GM19035 (cell line): ENCODE data around the gene RBKS.

ENCODE experiments used
- ATAC-seq: cut with Tn5 transposase; IDR thresholded peaks from one replicate; pipeline ENCODE4 v1.9.1; 2021; ENCODE audit not compliant: unreplicated experiment

RBKS gene

GRCh38 chr2:27838502-27838901, 51.7 kb downstream of the RBKS start:
- no peak for ATAC-seq

DNA sequence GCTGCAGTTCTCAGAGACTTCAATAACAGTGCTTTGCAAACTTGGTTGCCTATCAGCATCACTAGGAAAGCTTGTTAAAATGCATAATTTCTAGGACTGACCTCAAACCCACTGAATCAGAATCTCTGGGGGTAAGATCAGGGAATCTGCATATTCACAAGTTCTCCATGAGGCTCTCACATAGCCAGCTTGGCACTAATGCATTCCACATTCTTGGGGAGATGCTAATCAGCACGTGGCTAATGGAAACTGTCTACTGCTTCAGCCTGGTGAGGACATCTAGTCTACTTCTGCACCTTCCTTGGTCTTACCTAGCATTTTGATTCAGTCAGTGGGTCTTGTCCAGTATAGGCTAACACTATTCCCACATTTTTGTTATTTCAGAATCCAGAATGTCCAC, 56.3 kb downstream of the RBKS start:
- ATAC-seq, result no peak

DNA sequence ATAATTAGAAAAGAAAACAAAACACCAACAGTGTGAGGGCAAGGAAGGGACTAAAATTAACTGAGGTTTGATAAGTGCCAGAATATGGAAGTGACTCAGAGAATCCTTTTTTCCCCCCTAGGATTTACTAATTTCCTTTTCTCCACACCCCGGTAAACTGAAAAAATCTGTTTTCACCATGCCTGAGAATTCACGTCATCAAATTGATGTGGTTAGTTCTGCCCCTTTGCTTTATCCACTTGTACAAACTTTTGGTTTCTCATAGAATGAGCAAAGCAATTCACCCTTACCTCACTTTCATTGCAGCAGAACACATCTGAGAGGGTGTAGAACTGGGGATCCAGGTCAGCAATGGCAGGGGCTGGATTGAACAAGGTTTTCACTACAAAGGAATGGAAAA, 57.8 kb downstream of the RBKS start:
- ATAC-seq, result no peak

- no peak for ATAC-seq
Observed at GRCh38 chr2:27831279-27832050, 58.7 kb downstream of the RBKS start.

GRCh38 chr2:27830656-27831055, 59.5 kb downstream of the RBKS start:
- ATAC-seq, result no peak

GRCh38 chr2:27829791-27830190, 60.4 kb downstream of the RBKS start:
- no peak for ATAC-seq

GRCh38 chr2:27828305-27828704, 61.9 kb downstream of the RBKS start:
- no peak for ATAC-seq

GRCh38 chr2:27824401-27824800, 65.8 kb downstream of the RBKS start:
- ATAC-seq, result no peak

DNA sequence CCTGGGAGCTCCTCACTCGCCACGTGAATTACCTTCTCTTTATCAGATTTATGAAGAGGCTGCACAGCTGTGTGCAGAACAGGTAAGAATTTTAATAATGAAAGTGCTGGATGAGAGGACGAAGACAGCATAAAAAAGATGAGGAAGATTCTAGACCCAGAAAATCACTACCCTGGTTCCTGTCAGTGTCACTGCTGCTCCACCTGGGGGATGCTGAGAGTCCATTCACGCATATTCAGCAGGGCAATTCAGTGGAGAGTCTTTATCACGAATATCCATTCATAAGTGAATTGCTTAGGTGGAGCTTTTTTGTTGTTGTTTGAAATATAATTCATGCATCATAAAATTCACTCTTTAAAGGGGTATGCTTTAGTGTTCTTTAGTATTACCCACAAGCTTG, 66.6 kb downstream of the RBKS start:
- ATAC-seq, result no peak

GRCh38 chr2:27823135-27823534, 67.1 kb downstream of the RBKS start:
- ATAC-seq, result no peak

DNA sequence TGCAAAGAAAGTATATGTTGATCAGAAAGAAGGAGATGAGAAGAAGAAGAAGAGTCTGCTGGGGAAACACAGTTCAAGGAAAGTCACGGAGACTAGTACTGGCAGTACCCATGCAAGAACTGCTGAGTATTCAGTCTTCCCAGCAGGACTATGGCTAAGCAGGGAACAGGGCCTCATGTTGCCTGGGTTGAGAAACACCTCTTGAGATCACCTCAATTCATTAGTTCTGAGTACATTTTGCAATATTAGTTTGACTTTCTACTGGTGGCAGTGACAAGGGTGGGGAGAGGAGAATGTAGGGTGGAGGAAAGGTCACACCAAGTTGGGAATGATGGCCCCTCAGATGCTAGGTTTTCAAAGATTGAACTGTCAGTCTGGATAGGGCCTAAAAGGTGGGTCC, 68.1 kb downstream of the RBKS start:
- ATAC-seq, result no peak

GRCh38 chr2:27815860-27816438, 74.2 kb downstream of the RBKS start:
- no peak for ATAC-seq

DNA sequence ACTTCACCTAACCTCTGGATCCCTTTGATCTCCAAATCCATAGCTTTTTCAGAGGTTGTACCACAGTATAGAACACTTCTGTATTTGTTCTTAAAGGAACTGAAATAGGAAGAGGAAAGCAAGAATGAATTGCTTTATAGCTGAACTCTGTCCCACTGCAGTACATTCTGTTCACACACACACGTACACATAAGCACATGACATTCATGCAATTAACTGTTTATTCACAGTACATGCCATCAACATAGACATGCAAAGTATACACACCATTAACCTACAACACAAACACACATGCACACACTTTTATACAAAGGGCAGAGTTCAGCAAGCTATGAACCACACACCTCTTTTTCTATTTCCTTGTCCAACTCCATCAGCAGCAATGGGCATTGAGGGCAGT, 75.4 kb downstream of the RBKS start:
- ATAC-seq, result no peak

DNA sequence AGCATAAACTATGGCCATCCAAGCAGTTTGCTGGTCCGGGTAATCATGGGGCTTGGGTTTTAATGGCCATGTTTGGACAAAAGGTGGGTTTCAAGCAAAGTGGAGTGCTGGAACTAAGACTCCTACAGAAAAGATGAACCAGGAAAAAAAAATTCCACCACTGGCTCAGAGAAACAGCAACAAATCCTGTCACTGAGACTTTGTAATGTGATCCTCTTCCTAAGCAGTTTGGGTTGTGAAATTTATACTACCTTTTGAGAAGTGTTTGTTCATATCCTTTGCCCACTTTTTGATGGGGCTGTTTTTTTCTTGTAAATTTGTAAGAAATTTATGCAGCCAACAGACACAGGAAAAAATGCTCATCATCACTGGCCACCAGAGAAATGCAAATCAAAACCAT, 78.4 kb downstream of the RBKS start:
- ATAC-seq, result no peak

DNA sequence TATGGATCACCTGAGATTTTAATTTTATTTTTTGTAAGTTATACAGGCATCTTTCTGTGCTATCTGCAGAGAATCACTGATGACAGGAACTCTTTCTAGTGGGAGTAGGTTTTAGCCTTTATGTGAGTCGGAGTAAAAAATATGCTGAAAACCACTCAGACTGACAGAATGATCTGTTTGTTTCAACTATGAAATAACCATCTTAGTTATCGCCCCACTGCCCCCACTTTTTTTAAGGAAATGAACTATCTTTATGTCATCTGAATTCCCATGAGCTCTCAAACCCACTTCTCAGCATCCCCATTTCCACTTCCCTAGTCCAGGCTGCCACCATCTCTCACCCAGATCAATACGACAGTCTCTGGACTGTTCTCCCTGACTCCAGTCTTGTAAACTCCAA, 79.7 kb downstream of the RBKS start:
- ATAC-seq, result no peak

DNA sequence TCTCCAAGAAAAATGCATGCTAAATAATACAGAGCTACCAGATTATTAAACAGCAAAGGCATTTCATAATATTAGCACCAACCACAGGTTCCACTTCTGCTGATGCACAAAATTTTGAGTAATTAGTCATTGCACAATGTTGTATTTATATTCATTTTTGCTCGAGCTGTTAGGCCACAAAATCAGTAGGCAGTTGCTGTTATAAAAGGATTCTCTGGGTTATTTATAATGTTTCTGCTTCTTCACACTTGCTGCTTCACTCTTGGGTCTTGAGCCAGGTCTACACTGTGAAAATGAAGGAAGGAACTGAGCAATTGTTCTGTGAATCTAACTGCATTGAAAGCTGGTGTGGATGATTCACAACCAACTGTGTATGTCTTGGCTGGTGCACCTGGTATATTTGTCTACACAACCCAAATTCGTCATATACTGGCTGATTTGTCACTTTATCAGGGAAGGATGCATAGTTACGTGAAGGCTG, 80.4 kb downstream of the RBKS start:
- no peak for ATAC-seq

GRCh38 chr2:27808984-27809383, 81.2 kb downstream of the RBKS start:
- no peak for ATAC-seq

- ATAC-seq, result no peak
Observed at GRCh38 chr2:27808418-27808817, 81.8 kb downstream of the RBKS start.

DNA sequence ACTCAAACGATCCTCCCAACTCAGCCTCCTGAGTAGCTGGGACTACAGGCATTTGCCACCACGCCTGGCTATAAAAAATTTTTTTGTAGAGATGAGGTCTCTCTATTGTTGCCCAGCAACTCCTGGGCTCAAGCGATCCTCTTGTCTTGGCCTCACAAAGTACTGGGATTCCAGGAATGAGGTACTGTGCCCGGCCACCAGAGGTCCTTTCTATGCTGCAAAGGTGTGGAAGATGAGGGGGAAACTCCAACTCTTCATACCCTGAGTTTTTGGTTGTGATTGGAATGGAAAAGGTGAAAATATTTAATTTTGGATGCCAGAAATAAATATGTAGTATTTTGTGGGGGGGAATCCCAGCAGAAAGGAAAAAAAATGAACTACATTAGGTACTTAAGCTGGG, 82.7 kb downstream of the RBKS start:
- ATAC-seq, result no peak

DNA sequence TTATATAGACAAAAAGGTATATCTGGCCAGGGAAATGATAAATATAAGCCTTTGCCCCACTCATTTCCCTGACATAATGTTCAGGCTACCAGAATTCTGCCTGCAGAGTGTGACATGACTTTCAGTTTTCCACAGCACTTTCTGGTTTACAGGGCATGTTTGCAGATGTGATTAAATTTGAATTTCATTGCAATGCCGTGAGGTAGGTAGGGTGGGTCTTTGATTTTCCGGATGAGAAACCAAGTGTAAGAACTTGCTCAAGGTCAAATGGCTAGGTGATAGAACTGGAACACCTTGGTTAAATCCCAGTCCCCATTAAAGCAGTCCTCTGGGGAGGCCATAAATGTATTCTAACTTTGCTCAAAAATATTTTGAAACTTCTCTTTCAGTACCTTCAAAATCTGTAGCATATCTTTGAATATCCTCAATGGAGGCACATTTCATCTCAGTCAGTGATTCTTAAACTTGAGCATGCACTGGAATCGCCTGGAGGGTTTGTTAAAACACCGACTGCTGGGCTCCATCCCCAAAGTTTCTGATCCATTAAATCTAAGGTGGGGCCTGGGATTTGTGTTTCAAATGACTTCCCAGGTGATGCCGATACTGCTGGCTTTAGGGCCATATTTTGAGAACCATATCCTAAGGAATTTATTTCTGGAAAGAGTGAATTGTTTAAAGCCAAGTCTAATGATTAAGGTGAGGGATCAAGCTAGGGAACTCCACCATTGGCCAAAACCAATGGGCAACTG, 83.7 kb downstream of the RBKS start:
- no peak for ATAC-seq

- ATAC-seq, result no peak
Observed at GRCh38 chr2:27805180-27805579, 85.0 kb downstream of the RBKS start.

- no peak for ATAC-seq
Observed at GRCh38 chr2:27804146-27804545, 86.0 kb downstream of the RBKS start.
